Lung (tissue), 12 donors: ENCODE results near the gene TICRR. TPM values are rescaled to one million over a fixed set of nuclear protein-coding genes. Genes with fewer than 3 reads are reported as not detected.

Experiments used
- ATAC-seq: fragments of 200-7000 bp; cut with Tn5 transposase; one replicate; pipeline ENCODE4 v1.9.1; 2020; ENCODE audit warnings: moderate number of reproducible peaks; ENCODE audit not compliant: insufficient read depth, low FRiP score
- DNase-seq, 3 donors: peaks; one replicate each; pipeline ENCODE4 v3.0.0-alpha.2; 2013 to 2017
- H3K27ac ChIP-seq, 2 donors: one replicate each; pipeline ENCODE4 v1.5.1; 2013; ENCODE audit warnings: mild to moderate bottlenecking in 2 of 2, moderate library complexity in 2 of 2, control low read depth in 1 of 2, inconsistent platforms in 1 of 2, low read depth in 1 of 2, low read length in 1 of 2
- H3K27me3 ChIP-seq, 3 donors: one replicate each; pipeline ENCODE4 v1.5.1; 2013; ENCODE audit warnings: low read length in 2 of 3; ENCODE audit not compliant: control insufficient read depth in 3 of 3, insufficient read depth in 3 of 3
- H3K36me3 ChIP-seq, 4 donors: one replicate each; pipeline ENCODE4 v1.5.1; 2013; ENCODE audit warnings: low read length in 4 of 4, mild to moderate bottlenecking in 1 of 4, moderate library complexity in 1 of 4; ENCODE audit not compliant: control insufficient read depth in 4 of 4, insufficient read depth in 4 of 4
- H3K4me1 ChIP-seq, 5 donors: one replicate each; pipeline ENCODE4 v1.5.1; 2013; ENCODE audit warnings: low read length in 5 of 5, mild to moderate bottlenecking in 2 of 5, moderate library complexity in 1 of 5; ENCODE audit not compliant: control insufficient read depth in 5 of 5, insufficient read depth in 5 of 5
- H3K4me3 ChIP-seq: one replicate; pipeline ENCODE4 v1.5.1; 2013; ENCODE audit warnings: mild to moderate bottlenecking, control low read depth, moderate library complexity
- H3K9ac ChIP-seq, 2 donors: one replicate each; pipeline ENCODE4 v1.5.1; 2013; ENCODE audit warnings: low read length in 2 of 2, control low read depth in 1 of 2; ENCODE audit not compliant: insufficient read depth in 1 of 2
- H3K9me3 ChIP-seq, 4 donors: one replicate each; pipeline ENCODE4 v1.5.1; 2013; ENCODE audit warnings: low read length in 3 of 4, mild to moderate bottlenecking in 1 of 4, moderate library complexity in 1 of 4; ENCODE audit not compliant: control insufficient read depth in 4 of 4, insufficient read depth in 3 of 4
- WGBS, 2 donors: extraction: QIAGEN DNeasy Blood & Tissue Kit; methylation state at CpG; one replicate each; pipeline ENCODE4 v1.1.7; 2013; 5-methylcytosine and 5-hydroxymethylcytosine counted together
- polyA plus RNA-seq, 2 donors: library from polyadenylated mRNA; stranded (reverse); fragments of 200-250 nt; gene quantifications; one replicate each; pipeline ENCODE4 v1.2.1, GENCODE V29; 2013
- total RNA-seq, 2 donors: library from RNA; depleted of rRNA in 1 of 2; stranded (reverse); fragments of >200 nt in 1 of 2; gene quantifications; one replicate each; pipeline ENCODE4 v1.2.1, GENCODE V29; 2014 to 2021
- TF ChIP-seq, protein P1 (sequence below): IDR thresholded peaks from 2 replicates; pipeline ENCODE4 v1.5.1; 2012; ENCODE audit warnings: mild to moderate bottlenecking; ENCODE audit errors: control extremely low read depth, extremely low read depth
- donor health status: control.
- donor health status: control.
- donor health status: Bipolar disorder and iron deficiency.
- donor health status: healthy.
- donor health status: DM: yes; HTN: yes; CAD: no.

TICRR gene
- total and polyA plus RNA-seq, 4 donors, result 0.31 to 1.7 (median 0.43) TPM

DNA sequence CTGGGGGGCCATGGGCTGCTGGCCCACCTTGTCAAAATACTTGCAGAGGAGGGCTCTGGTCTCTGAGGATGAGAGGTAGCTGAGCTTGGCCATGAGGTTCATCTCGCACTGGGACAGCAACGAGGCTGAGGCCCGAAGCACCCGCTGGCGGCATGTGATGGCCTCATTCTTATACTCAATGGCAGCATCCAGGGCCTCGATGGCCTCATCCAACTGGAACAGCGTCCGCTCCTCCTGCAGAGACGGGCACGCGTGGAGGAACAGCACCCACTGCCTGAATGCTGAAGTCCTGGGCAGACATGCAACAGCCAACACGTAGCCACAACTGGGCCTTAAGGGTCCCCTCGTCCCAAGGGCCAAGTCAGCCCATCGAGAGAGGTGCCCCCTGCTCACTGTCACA lies 55.0 kb downstream of the TICRR start:
- Histone ChIP-seq H3K9me3 (peaks cover 0 to 2% (median 0%) of the 10 kb centered on the region in 4 donors), H3K27me3 (no peaks in the 10 kb centered on the region), H3K4me3 (no peak overlapping the region), H3K36me3 (peaks cover 0 to 49% (median 14%) of the 10 kb centered on the region in 4 donors), H3K9ac (no peak overlapping the region), H3K27ac (no peak overlapping the region), H3K4me1 (no peaks in the 10 kb centered on the region)
- DNase-seq, result no peak
- TF ChIP-seq, protein P1, sequence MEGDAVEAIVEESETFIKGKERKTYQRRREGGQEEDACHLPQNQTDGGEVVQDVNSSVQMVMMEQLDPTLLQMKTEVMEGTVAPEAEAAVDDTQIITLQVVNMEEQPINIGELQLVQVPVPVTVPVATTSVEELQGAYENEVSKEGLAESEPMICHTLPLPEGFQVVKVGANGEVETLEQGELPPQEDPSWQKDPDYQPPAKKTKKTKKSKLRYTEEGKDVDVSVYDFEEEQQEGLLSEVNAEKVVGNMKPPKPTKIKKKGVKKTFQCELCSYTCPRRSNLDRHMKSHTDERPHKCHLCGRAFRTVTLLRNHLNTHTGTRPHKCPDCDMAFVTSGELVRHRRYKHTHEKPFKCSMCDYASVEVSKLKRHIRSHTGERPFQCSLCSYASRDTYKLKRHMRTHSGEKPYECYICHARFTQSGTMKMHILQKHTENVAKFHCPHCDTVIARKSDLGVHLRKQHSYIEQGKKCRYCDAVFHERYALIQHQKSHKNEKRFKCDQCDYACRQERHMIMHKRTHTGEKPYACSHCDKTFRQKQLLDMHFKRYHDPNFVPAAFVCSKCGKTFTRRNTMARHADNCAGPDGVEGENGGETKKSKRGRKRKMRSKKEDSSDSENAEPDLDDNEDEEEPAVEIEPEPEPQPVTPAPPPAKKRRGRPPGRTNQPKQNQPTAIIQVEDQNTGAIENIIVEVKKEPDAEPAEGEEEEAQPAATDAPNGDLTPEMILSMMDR, result no peak
- no peak for ATAC-seq
- 90 to 93% methylated on average over 14 of the region's 14 CpGs for WGBS, 2 donors

DNA sequence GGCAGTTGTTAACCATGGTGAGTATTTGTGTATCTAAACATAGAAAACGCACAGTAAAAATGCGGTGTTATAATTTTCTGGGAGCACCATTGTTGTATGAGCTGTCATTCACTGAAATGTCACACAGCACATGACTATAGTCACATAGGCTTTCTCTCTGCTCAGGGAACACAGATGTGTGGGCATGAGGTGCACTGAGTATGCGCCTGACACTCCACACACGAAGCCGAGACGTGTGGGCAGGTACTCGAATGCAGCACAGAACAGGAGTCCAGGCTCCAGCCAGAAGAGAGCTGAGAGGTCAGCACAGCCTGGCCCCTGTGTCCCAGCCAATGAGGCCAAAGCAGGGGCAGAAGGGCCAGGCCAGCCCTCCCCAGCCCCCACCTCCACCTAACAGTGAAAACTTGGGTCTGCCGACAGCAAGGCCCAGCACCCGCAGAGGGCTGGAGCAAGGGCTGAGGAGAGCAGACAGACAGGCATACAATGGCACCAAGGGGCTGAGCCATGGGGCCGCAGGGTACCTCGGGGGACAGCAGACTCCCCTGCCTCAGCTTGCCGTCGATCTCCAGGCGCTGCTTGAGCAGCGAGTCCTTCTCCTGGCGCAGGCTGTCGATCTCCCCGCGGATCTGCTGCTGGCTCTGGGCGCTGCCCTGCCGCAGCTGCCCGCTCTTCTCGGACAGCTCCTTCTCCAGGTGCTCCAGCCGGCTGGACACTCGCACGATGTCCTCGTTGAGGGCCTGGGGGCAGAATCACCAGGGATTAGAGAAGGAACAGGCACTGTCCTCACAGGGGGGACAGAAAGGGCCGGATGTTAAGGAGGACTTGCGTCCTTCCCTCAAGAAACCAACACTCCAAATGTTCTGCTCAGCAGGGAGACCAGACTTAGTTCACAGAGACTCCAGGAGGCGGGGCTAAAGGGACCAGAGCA lies 56.0 kb downstream of the TICRR start:
- H3K9ac ChIP-seq, result no peak overlapping the region
- H3K27ac ChIP-seq, result no peak overlapping the region
- peaks cover 0 to 44% (median 14%) of the 10 kb centered on the region in 4 donors for H3K36me3 ChIP-seq
- H3K4me3 ChIP-seq, result no peak overlapping the region
- WGBS, 2 donors, result 94 to 96% methylated on average over 30 of the region's 30 CpGs
- H3K4me1 ChIP-seq, result no peaks in the 10 kb centered on the region
- H3K27me3 ChIP-seq, result no peaks in the 10 kb centered on the region
- no peak for ATAC-seq
- no peak for DNase-seq
- TF ChIP-seq, protein P1, result no peak
- H3K9me3 ChIP-seq, result peaks cover 0 to 2% (median 0%) of the 10 kb centered on the region in 4 donors

DNA sequence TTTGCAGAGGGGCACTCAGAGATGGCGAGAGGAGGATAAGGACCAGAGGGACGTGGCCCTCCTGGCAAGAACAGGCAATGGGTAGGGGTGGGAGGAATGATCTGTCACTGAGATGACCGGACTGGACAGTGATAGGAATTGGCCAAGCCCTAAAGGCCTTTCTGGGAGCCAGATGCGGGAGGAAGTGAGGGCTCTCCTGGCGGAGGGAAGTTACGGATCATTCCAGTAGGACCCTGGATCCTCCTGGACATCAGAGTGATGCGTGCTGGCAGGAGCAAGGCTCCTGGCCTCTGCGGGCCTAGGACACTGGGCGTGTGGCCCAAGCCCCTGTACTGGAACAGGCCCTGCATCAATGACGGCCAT lies 56.6 kb downstream of the TICRR start:
- no peak overlapping the region for H3K27ac ChIP-seq
- TF ChIP-seq, protein P1, result no peak
- peaks cover 0 to 2% (median 0%) of the 10 kb centered on the region in 4 donors for H3K9me3 ChIP-seq
- DNase-seq (no peak), ATAC-seq (no peak)
- no peaks in the 10 kb centered on the region for H3K4me1 ChIP-seq
- no peak overlapping the region for H3K4me3 ChIP-seq
- H3K36me3 ChIP-seq, result peaks cover 0 to 44% (median 14%) of the 10 kb centered on the region in 4 donors
- 87 to 90% methylated on average over 10 of the region's 10 CpGs for WGBS, 2 donors
- no peaks in the 10 kb centered on the region for H3K27me3 ChIP-seq
- no peak overlapping the region for H3K9ac ChIP-seq
